Measurements from ENCODE around the gene MCCC1.
"Not testable (repeated sequence)": the region's sequence is repeated elsewhere in the genome, so short reads cannot be mapped to it uniquely, and the experiment has no call there.

Gene MCCC1

DNA sequence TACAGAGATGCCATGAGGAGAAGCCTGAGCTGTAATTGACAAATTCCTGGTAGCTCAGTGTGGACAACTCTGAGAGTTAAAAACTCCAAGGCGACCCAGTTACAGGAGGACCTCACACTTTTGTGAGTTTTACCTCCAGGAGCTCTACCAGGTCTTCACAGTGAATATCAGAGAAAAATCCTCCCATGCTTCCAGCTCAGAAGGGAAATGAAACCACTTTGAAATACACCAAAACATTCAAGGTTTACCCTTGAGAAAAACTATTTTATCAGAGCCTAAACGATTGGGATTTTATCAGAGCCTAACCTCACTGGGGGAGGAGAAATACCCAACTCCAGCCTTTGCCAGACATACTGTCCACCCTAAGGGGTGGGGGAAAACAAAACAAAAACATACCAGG, 52.4 kb downstream of the MCCC1 start:
- DNase-seq (ENCODE audit: low read depth) = no peak

DNA sequence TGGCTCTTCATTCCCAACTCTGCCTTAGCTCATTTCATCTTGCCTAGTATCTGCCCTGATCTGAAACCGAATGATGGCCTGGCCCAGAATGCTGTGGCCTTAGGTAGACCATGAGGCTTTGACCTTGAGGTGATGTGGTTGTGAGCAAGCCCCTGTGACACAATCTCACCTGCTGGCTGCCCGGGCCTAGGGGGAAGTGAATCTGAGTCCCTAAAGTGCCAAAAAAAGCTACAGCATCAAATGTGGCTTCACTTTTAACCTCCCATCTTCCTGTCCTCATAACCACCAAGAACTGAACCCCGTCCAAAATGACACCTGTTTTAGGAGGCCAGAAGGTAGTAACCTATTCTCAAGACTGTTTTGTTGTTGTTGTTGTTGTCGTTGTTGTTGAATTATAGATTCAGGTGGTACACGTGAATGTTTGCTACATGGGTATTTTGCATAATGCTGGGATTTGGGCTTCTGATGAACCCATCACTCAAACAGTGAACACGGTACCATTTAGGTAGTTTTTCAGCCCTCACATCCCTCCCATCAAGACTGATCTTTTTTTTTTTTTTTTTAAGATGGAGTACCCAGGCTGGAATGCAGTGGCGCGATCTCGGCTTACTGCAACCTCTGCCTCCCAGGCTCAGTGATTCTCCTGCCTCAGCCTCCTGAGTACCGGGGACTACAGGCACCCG, 54.6 kb downstream of the MCCC1 start:
- DNase-seq (ENCODE audit: low read depth) = no peak

DNA sequence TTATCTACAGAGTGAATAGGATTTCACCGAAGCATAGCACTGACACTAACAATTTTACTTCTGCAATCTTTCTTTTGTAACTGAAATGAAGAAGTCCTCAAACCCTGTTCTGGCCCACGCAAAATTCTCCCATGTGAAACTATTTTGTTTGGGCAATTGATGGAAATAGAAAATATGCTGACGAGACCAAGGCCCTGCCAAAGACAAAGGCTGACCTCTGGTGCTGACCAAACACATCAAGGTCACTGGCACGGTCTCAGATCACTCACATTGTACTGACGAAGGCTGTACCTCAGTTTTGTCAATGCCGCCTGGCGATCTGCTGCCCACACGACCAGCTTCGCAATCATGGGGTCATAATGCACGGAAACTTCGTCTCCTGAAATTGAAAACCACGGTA, 60.5 kb downstream of the MCCC1 start:
- no peak for DNase-seq (ENCODE audit: low read depth)

DNA sequence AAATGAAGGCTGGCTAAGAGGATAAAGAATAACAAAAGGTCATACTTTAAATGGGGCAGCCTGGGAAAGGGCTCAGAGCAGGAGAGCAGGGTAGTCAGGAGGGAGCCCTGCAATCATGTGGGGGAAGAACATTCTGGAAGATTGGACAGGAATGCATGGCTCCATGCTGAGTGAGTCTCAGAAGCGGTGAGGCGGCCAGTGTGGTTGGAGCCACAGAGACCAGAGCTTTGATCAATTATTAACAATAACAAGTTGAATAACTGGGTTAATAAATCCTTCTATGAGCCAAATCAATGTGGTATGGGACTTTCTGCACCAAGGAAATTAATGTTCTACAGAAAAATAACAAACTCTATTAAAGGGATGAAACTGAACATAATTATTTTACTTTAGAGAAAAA, 61.1 kb downstream of the MCCC1 start:
- DNase-seq (ENCODE audit: low read depth) = no peak

DNA sequence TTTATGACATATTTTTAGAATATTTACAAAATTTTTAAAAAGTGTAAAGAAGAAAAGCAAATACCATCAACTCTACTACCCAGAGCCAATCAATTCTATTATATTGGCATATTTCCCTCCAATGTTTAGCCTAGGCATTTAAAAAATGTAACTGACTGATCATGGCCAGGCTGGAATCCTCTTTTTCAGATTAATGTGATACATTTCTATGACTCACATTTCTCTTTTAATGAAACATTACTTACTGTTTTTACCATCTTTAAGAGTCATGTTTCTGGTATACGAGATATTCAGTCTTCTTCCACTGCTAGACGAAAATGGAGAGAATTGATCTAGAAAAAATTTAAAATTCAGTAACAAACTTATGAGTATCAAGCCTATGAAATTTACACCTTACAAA, 65.5 kb downstream of the MCCC1 start:
- peak; percentile 43 for DNase-seq (ENCODE audit: low read depth)

DNA sequence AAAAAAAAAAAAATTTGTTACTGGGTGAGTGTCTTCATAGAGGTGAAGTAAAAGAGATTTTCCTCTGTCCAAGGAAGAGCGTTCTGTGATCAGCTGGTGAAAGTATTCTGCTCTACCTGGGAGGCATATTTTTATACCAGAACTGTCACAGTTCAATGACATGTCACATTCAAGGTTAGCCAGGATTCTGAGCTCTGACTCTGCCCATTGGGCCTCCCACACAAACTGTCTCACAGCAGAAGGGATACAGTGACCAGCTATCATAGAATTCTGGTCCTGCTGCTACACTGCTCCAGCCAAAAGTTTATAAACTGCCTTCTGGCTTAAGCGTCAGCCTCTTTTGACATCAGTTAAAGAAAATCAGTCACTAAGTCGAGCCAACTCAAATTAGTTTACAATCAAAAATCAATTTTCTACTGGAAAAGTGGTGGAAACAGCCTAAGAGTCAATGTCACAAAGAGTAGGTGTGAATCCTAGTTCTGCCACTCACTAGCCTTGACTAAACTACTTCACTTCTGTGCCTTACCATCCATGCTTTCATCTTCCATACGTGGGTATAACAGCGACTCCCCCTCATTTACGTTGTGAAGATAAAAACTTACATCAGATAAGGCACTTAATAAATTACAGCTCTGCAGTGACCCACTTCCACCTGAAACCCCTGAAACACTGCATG, 66.3 kb downstream of the MCCC1 start:
- DNase-seq (ENCODE audit: low read depth) = no peak

DNA sequence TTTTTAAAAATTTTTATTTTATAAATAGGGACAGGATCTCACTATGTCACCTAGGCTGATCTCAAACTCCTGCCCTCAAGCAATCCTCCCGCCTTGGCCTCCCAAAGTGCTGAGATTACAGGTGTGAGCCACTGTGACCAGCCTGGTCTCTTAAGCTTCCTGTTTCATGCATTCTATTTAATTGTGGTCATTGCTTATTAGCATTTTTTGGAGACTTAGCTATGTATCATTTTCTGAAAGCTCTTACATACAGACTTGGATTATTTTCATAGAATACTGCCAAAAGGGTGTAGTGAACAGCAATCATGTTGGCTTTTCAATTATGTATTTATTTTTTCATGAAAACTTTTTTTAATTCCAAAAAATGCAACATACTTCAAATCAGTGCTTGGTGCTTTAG, 67.5 kb downstream of the MCCC1 start:
- no peak for DNase-seq (ENCODE audit: low read depth)

DNA sequence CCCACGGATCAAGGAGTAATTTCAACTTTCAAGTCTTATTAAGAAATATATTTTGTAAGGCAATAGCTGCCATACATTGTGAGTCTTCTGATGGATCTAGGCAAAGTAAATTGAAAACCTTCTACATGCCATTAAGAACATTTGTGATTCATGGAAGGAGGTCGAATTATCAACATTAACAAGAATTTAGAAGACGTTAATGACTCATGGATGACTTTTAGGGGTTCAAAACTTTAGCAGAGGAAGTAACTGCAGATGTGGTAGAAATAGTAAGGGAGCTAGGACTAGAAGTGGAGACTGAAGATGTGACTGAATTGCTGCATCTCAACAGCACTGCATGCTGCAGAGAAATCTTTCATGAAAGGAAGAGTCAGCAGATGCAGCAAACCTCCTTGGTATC, 70.9 kb downstream of the MCCC1 start:
- no peak for DNase-seq (ENCODE audit: low read depth)

DNA sequence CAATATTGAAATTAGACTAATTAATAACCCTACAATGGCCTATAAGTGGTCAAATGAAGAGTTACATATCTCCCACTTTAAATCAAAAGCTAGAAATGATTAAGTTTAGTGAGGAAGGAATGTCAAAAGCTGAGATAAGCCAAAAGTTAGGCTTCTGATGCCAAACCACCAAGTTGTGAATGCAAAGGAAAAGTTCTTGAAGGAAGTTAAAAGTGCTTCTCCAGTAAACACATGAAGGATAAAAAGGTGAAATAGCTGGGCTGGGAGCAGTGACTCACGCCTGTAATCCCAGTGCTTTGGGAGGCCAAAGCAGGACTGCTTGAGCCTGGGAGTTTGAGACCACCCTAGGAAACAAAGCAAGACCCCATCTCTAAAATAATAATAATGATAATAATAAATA, 72.0 kb downstream of the MCCC1 start:
- DNase-seq (ENCODE audit: low read depth) = no peak

DNA sequence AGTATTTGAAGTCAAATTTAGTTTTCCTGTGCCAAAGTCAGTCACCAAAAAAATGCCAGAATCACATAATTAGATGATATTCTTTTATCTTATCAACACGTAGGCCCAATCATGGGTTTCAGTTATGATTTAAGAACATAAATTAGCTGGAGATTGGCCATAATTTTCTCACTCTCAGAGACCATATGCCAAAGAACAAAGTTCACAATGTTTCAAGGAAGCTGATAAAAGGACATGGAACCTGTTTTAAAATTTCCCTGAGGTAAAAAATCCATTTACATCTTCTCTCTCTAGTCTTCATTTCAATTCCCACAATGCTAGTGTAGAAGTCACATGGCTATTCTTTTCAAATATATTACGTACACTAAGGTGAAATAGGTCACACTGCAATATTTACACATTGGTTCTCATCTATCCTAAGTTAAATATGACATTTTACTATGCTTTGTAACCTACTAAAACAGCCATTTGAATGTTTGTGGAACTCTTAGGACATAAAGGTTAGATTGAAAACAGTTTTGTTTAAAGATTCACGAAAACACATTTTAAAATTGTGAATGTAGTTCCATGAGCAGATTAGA, 76.3 kb downstream of the MCCC1 start:
- DNase-seq (ENCODE audit: low read depth) = no peak

DNA sequence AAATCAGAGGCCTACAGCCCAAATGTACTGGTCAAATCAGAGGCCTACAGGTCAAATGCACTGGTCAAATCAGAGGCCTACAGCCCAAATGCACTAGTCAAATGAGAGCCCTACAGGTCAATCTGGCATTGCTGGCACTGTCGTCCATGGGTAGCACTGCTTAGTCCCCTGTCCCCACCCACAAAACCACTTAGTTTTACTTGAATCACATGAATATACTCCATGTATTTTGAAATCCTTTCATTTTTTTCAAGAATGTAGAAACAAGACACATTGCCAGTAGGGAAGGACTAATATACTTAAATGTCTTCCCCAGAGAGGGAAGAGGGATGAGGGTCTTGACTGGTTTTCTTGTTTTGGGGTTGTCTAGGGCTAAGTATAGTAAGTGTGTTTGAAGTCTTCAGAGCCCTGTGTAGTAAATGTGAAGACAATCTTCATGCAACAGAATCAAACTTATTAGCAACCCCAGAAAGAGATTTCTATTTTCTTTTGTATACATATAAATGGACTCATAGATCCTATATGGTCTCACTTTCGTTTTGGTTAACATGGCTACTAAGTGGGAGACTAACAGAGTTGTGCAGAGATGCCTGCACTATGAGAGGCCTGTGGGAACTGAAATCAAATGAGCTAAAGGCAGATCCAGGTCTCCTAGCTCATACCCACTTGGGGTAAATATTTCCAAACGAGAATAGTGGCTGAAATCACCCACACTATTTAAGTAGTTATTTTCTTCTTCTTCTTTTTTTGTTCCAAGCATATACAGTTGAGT, 80.7 kb downstream of the MCCC1 start:
- no peak for DNase-seq (ENCODE audit: low read depth)

DNA sequence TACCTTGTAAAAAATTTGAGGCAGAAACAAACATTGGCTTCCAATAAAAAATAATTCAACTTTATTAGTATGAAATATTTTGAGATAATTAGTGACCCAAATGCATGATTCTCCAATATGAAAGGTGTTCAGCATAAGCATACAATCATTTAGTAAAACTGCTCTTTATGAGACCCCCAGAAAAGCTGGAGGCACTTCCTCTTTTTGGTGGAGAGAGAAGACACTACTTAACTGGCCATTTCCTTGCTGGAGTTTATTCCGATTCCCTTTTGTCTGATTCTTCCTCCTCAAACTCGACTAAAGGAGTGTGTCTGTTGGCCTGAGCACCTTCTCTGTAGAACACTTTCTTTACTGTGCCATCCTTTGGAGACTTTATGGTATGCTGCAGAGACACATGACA, 84.1 kb downstream of the MCCC1 start:
- DNase-seq (ENCODE audit: low read depth) = no peak

DNA sequence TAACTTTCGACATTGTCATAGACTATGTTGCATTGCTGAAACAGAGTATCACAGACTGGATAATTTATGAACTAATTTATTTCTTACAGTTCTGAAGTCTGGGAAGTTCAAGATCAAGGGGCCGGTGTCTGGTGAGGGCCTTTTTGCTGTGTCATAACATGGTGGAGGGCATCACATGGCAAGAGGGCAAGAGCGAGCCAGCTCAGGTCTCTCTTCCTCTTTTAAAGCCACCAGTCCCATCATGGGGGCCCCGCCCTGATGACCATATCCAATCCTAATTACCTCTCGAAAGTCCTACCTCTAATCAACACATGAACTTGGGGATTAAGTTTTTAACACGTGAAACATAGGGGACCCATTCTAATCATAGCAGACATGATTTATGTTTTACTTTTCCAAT, 85.4 kb downstream of the MCCC1 start:
- no peak for DNase-seq (ENCODE audit: low read depth)

DNA sequence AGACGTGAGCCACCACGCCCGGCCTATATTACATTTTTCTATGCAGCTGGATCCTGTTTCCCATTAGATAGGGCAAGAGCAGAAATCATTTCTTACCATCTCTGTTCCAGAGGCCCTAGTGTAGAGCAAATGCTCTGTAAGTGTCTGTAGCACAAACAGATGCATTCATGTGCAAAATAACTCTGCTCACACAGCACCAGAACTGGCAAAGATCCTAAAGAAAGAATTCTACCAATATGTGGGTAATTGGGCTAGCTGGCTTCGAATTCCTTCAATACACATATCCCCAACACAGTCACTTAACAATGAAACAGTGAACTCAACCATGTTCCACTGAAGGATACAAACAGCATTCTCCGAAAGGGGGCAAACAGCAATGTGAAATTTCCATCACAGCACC, 86.2 kb downstream of the MCCC1 start:
- DNase-seq (ENCODE audit: low read depth) = no peak

DNA sequence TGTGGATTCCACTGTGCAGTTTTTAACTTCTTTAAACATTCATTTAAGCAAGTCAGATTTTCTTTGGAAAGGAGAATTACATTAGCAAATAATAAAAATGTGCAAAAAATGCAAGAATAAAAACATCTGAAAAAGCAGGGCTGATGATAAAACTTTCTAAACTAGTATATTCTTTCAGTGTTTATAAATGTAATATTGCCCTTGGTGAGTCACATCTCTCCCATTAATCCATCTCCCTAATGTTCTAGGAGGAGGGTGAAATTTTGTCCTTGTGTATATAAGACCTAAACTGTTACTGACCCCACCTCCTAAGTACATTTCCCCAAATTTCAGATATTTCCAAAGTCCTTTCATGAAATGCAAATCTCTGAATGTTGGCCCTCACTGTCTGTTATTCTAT, 90.5 kb downstream of the MCCC1 start:
- no peak for DNase-seq (ENCODE audit: low read depth)

DNA sequence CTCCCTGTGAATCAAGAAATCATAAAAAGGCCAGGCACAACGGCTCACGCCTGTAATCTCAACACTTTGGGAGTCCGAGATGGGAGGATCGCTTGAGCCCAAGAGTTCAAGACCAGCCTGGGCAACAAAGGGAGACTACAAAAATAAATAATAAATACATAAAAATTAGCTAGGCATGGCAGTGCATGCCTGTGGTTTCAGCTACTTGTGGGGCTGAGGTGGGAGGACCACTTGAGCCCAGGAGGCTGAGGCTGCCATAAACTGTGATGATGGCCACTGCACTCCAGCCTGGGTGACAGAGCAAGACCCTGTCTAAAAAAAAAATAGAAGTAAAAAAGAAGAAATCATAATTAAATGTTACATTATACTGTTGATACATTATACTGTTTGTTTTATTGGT, 91.0 kb downstream of the MCCC1 start:
- no peak for DNase-seq (ENCODE audit: low read depth)

DNA sequence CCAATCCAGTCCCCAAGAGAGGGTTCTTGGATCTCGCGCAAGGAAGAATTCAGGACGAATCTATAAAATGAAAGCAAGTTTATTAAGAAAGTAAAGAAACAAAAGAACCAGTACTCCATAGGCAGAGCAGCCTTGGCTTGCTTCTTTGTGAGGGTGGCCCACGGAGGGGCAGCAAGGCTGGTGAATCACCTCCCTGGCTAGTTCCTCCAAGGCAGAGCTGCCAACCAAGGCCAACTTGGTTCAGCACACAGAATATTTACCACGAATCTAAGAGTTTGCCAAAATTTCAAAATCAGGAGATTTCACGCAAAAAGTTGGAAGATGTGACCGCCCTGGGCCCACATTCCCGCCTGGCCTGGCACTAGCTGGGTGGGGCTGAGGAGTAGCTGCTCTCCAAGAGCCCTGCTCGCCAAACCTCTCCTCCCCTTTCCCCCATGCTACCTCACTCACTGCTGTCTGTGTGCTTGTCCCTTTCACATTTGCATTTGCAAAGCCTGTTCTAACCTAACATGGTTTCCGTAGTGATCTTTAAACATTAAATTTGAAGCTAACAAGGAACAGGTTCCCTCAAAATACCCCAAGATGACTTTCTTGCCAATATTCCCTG, 92.8 kb downstream of the MCCC1 start:
- peak; percentile 24 for DNase-seq (ENCODE audit: low read depth)

DNA sequence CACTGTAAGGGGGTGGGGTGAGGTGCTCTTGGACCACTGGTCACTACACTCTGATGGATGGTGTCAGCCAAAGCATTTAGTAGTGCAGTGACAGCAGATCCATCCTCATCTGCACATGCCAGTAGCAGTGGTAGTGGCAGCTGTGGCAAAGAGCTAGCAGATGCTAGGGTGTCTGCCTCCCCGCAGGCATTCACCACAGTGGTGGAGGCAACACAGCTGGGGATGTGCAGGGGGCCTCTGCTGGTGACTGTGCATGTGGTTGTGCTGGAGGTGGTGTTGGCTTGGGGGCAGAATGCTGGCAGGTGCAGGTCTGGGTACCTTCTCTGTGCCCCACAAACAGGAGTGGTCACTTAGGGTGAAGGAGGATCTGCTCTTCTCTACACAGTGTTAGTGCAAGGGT, 99.5 kb downstream of the MCCC1 start:
- no peak for DNase-seq (ENCODE audit: low read depth)

DNA sequence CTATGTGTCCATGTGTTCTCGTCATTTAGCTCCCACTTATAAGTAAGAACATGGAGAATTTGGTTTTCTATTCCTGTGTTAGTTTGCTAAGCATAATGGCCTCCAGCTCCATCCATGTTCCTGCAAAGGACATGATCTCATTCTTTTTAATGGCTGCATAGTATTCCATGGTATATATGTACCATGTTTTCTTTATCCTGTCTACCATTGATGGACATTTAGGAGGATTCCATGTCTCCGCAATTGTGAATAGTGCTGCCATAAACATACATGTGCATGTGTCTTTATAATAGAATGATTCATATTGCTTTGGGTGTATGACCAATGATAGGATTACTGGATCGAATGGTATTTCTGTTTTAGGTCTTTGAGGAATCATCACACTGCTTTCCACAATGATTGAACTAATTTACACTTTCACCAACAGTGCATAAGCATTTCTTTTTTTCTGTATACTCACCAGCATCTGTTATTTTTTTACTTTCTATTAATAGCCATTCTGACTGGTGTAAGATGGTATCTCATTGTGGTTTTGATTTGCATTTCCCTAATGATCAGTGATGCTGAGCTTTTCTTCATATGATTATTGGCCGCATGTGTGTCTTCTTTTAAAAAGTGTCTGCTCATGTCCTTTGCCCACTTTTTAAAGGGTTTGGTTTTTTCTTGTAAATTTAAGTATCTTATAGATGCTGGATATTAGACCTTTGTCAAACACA, 105.7 kb downstream of the MCCC1 start:
- not testable (repeated sequence) for DNase-seq (ENCODE audit: low read depth)

DNA sequence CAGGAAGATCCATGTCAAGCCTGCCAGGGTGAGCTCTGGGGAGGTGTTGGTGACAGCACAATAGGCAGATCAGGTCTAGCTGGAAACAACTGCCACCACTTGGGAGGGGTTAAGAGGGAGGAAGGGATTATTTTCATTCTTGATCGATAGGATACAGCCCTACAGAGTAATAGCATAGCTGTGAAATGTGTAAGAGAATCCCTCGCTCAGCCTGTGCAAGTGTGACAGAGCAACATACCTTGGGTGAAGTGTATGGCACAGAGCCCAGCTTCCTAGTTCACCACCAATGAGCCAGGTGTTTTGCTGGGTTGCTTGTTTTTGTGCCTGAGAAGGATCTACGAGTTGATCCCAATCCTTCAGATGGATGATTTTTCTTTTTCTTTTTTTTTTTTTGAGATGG, 109.7 kb downstream of the MCCC1 start:
- no peak for DNase-seq (ENCODE audit: low read depth)

DNA sequence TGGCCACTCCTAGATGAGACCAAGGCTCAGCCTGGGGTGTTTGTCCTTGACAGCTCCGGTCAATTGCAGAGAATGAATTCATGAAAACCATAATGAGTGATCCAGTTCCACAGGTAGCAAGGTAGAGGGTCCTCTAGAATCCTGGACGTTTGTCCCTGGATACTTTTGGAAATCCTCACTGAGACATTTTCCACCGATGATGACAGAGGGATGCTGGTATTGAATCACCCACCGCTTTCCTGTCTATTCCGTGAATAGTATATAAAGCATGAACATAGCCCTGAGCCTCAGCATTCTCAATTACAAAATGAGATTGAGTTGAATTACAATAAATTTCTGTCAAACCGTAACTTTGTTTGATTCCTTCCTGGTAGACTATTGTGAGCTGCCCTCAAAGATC, 113.3 kb downstream of the MCCC1 start:
- DNase-seq (ENCODE audit: low read depth) = no peak

DNA sequence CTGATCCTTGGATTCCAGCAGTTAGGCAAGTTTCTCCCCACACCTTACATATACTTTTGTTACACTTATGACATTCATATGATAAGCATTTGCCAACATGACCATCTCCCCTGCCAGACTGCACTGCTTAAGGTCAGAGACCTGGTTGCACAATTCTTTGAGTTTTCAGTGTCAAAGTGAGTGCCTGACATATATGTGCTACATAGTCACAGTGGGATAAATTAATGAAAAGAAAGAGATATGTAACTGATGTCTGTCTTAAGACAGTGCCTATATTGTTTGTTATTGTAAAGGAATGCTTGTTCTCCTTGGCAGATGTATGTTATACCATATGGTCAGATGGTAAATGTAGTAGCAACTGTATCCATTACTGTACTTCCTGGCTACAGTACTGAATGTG, 115.4 kb downstream of the MCCC1 start:
- peak; percentile 47 for DNase-seq (ENCODE audit: low read depth)

All from fibroblast of gingiva (primary cell).